HepG2 (cell line): Measurements from ENCODE around the gene HSD17B2. TPM values are rescaled to one million over a fixed set of nuclear protein-coding genes. Genes with fewer than 3 reads are reported as not detected.

Source experiments
- FOSL2 ChIP-seq: sonication (generic); formaldehyde crosslinking; IDR thresholded peaks from 2 replicates; pipeline ENCODE4 v1.4.0; 2020; ENCODE audit warnings: missing genetic modification reagents
- HES4 ChIP-seq: sonication (generic); formaldehyde crosslinking; IDR thresholded peaks from 2 replicates; pipeline ENCODE4 v1.9.0; 2021; ENCODE audit warnings: mild to moderate bottlenecking, missing genetic modification reagents, borderline replicate concordance
- MZF1 ChIP-seq: sonication (generic); formaldehyde crosslinking; IDR thresholded peaks from 2 replicates; pipeline ENCODE4 v1.8.1; 2023; ENCODE audit warnings: mild to moderate bottlenecking, missing genetic modification reagents, borderline replicate concordance
- NR2C2 ChIP-seq: sonication (generic); formaldehyde crosslinking; IDR thresholded peaks from 2 replicates; pipeline ENCODE4 v1.4.0; 2020; ENCODE audit warnings: missing genetic modification reagents, mild to moderate bottlenecking, moderate library complexity, borderline replicate concordance
- SP4 ChIP-seq: sonication (generic); formaldehyde crosslinking; IDR thresholded peaks from 2 replicates; pipeline ENCODE4 v1.8.1; 2023; ENCODE audit warnings: mild to moderate bottlenecking, missing genetic modification reagents
- TEAD2 ChIP-seq: sonication (generic); formaldehyde crosslinking; IDR thresholded peaks from 2 replicates; pipeline ENCODE4 v1.9.0; 2021; ENCODE audit warnings: missing genetic modification reagents
- ZNF207 ChIP-seq: fragments of 450-650 bp; IDR thresholded peaks from 2 replicates; pipeline ENCODE4 v1.6.1; 2016; ENCODE audit warnings: antibody characterized with exemption, borderline replicate concordance
- ZNF737 ChIP-seq: sonication (generic); formaldehyde crosslinking; IDR thresholded peaks from 2 replicates; pipeline ENCODE4 v1.5.0; 2020; ENCODE audit warnings: missing genetic modification reagents, mild to moderate bottlenecking, borderline replicate concordance
- polyA plus RNA-seq, 8 experiments: library from polyadenylated mRNA; depleted of rRNA in 3 of 8; stranded (reverse) in 7 of 8; unstranded in 1 of 8; fragments of >200 nt; fragmentation: Illumina TruSeq in 4 of 8; extraction: Trizol in 4 of 8; gene quantifications; 2 replicates each; pipeline versions ENCODE4 v1.2.1 to v1.2.3, GENCODE V29; 2011 to 2016; ENCODE audit warnings: low read depth in 4 of 8, missing spikeins in 1 of 8, mixed read lengths in 1 of 8; ENCODE audit not compliant: insufficient read depth in 1 of 8
- total RNA-seq, 5 experiments: library from RNA; depleted of rRNA; stranded (reverse); fragments of >200 nt; fragmentation: Illumina TruSeq; extraction: Trizol; gene quantifications; 2 replicates each; pipeline ENCODE4 v1.2.3, GENCODE V29; 2016; ENCODE audit warnings: low read depth in 1 of 5
- TF ChIP-seq, protein P1 (sequence below): sonication (generic); formaldehyde crosslinking; IDR thresholded peaks from 2 replicates; pipeline ENCODE4 v1.4.0; 2020; ENCODE audit warnings: mild to moderate bottlenecking, missing genetic modification reagents
- TF ChIP-seq, protein P2 (sequence below): sonication (generic); formaldehyde crosslinking; IDR thresholded peaks from 2 replicates; pipeline ENCODE4 v1.4.0; 2020; ENCODE audit warnings: missing genetic modification reagents
- TF ChIP-seq, protein P3 (sequence below): sonication (generic); formaldehyde crosslinking; IDR thresholded peaks from 2 replicates; pipeline ENCODE4 v1.5.0; 2020; ENCODE audit warnings: mild to moderate bottlenecking, missing genetic modification reagents
- TF ChIP-seq, protein P4 (sequence below): sonication (generic); formaldehyde crosslinking; IDR thresholded peaks from 2 replicates; pipeline ENCODE4 v1.8.0; 2022; ENCODE audit warnings: missing genetic modification reagents, low read depth, mild to moderate bottlenecking, borderline replicate concordance

The HSD17B2 gene
- total and polyA plus RNA-seq, 2 of the 13 experiments (the other 11 are each of a cell fraction or from before 2014, with no cell fraction given), result 26.3 to 69.3 TPM

DNA sequence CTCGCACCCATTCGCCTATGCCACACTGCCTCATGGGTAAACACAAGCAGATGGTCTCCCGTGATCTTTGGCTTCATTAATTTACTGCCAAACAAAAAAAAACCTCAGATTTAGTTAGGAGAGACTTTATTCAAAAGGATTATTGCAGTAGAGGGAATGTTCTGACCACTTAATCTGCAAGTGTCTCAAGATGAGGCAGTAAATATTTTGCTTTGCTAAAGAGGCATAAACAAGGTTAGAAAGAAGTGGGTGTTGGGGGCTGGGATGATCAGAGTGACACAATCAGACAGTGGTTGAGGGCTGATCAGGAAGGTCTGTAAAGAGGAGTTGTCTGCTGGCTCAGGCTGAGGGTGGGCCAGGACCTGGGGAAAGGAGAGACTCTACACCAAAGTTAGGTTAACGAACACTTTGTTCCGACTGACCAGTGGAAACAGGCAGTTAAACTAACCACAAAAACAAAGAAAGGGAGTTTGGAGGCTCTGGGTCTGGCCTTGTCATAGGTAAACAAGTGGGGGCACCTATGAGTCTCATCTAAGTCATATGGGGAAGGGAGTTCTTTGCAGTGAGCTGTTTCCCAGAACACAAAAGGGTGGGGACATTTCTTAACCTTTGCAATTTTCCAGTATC, 28.5 kb downstream of the HSD17B2 start (continued):
- TF ChIP-seq, protein P1, sequence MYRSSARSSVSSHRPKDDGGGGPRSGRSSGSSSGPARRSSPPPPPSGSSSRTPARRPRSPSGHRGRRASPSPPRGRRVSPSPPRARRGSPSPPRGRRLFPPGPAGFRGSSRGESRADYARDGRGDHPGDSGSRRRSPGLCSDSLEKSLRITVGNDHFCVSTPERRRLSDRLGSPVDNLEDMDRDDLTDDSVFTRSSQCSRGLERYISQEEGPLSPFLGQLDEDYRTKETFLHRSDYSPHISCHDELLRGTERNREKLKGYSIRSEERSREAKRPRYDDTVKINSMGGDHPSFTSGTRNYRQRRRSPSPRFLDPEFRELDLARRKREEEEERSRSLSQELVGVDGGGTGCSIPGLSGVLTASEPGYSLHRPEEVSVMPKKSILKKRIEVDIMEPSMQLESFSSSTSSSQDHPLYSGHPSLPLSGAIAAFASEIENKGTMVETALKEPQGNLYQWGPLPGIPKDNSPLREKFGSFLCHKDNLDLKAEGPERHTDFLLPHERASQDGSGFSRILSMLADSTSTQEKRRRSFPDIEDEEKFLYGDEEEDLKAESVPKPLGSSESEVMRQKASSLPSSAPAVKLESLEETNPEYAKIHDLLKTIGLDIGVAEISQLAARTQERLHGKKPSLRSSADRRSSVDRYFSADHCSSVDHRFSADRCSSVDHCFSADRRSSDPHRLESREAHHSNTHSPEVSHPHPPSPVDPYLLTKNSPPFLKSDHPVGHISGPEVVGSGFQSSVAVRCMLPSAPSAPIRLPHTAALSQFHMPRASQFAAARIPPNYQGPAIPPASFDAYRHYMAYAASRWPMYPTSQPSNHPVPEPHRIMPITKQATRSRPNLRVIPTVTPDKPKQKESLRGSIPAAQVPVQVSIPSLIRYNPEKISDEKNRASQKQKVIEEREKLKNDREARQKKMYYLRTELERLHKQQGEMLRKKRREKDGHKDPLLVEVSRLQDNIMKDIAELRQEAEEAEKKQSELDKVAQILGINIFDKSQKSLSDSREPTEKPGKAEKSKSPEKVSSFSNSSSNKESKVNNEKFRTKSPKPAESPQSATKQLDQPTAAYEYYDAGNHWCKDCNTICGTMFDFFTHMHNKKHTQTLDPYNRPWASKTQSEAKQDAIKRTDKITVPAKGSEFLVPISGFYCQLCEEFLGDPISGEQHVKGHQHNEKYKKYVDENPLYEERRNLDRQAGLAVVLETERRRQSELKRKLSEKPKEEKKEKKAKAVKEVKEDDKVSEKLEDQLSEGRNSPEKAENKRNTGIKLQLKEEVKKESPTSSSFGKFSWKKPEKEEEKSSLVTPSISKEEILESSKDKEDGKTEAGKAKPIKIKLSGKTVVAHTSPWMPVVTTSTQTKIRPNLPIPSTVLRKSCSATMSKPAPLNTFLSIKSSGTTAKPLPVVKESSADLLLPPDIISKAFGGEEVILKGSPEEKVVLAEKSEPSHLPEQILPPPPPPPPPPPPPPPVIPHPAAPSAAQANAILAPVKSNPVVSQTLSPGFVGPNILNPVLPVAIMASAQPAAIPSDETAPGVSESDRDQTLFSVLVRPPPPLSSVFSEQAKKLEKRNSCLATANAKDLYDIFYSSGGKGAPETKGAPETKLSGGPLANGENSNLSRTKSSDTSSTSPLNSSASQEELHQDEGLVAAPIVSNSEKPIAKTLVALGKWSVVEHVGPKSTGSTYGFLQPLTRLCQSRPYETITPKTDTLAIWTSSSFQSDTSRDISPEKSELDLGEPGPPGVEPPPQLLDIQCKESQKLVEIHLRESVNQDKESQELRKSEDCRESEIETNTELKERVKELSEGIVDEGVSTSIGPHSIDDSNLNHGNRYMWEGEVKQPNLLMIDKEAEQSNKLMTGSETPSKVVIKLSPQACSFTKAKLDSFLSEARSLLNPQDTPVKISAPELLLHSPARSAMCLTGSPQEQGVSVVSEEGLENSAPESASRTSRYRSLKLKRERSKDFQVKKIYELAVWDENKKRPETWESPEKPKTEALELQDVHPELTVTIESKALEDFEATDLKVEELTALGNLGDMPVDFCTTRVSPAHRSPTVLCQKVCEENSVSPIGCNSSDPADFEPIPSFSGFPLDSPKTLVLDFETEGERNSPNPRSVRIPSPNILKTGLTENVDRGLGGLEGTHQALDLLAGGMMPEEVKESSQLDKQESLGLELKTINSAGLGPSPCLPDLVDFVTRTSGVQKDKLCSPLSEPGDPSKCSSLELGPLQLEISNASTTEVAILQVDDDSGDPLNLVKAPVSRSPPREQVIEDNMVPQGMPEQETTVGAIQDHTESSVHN, result no peak
- TF ChIP-seq NR2C2 (CRISPR knock-in tag) (no peak), HES4 (no peak), ZNF737 (CRISPR knock-in tag) (no peak), TEAD2 (no peak), SP4 (CRISPR knock-in tag) (0 out of 2 replicates have a peak, but pooled peaks have one; percentile 23), MZF1 (CRISPR knock-in tag) (no peak), ZNF207 (no peak), FOSL2 (CRISPR knock-in tag) (peak; percentile 36)
- TF ChIP-seq, protein P2, sequence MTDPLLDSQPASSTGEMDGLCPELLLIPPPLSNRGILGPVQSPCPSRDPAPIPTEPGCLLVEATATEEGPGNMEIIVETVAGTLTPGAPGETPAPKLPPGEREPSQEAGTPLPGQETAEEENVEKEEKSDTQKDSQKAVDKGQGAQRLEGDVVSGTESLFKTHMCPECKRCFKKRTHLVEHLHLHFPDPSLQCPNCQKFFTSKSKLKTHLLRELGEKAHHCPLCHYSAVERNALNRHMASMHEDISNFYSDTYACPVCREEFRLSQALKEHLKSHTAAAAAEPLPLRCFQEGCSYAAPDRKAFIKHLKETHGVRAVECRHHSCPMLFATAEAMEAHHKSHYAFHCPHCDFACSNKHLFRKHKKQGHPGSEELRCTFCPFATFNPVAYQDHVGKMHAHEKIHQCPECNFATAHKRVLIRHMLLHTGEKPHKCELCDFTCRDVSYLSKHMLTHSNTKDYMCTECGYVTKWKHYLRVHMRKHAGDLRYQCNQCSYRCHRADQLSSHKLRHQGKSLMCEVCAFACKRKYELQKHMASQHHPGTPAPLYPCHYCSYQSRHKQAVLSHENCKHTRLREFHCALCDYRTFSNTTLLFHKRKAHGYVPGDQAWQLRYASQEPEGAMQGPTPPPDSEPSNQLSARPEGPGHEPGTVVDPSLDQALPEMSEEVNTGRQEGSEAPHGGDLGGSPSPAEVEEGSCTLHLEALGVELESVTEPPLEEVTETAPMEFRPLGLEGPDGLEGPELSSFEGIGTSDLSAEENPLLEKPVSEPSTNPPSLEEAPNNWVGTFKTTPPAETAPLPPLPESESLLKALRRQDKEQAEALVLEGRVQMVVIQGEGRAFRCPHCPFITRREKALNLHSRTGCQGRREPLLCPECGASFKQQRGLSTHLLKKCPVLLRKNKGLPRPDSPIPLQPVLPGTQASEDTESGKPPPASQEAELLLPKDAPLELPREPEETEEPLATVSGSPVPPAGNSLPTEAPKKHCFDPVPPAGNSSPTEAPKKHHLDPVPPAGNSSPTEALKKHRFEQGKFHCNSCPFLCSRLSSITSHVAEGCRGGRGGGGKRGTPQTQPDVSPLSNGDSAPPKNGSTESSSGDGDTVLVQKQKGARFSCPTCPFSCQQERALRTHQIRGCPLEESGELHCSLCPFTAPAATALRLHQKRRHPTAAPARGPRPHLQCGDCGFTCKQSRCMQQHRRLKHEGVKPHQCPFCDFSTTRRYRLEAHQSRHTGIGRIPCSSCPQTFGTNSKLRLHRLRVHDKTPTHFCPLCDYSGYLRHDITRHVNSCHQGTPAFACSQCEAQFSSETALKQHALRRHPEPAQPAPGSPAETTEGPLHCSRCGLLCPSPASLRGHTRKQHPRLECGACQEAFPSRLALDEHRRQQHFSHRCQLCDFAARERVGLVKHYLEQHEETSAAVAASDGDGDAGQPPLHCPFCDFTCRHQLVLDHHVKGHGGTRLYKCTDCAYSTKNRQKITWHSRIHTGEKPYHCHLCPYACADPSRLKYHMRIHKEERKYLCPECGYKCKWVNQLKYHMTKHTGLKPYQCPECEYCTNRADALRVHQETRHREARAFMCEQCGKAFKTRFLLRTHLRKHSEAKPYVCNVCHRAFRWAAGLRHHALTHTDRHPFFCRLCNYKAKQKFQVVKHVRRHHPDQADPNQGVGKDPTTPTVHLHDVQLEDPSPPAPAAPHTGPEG, result no peak
- TF ChIP-seq, protein P3, sequence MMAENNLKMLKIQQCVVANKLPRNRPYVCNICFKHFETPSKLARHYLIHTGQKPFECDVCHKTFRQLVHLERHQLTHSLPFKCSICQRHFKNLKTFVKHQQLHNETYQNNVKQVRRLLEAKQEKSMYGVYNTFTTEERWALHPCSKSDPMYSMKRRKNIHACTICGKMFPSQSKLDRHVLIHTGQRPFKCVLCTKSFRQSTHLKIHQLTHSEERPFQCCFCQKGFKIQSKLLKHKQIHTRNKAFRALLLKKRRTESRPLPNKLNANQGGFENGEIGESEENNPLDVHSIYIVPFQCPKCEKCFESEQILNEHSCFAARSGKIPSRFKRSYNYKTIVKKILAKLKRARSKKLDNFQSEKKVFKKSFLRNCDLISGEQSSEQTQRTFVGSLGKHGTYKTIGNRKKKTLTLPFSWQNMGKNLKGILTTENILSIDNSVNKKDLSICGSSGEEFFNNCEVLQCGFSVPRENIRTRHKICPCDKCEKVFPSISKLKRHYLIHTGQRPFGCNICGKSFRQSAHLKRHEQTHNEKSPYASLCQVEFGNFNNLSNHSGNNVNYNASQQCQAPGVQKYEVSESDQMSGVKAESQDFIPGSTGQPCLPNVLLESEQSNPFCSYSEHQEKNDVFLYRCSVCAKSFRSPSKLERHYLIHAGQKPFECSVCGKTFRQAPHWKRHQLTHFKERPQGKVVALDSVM, result no peak
- TF ChIP-seq, protein P4, sequence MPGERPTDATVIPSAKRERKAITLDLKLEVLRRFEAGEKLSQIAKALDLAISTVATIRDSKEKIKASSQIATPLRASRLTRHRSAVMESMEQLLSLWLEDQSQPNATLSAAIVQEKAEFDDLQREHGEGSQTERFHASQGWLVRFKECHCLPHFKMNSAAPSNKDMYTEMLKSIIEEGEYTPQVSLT (CRISPR knock-in tag), result no peak
